Measurements from ENCODE around the gene WTAP. TPM values are rescaled to one million over a fixed set of nuclear protein-coding genes. Genes with fewer than 3 reads are reported as not detected.
A peak's percentile ranks its signal among the peaks of the same experiment; 100 is the strongest.
"Not testable (repeated sequence)": the region's sequence is repeated elsewhere in the genome, so short reads cannot be mapped to it uniquely, and the experiment has no call there.

Gene WTAP
- total RNA-seq, 2 donors from 2014 or later: 46.3 to 157 TPM

GRCh38 chr6:159693894-159694545, 33.3 kb upstream of the WTAP start:
- no peak for TF ChIP-seq CTCF (IDR thresholded peaks at IDR 0.05)
- Histone ChIP-seq H3K4me1 (ENCODE audit: control insufficient read depth in 1 of 2, low read depth in 2 of 2) (peaks cover 18 to 27% of the 10 kb centered on the region in 2 donors), H3K27me3 (replicated peaks; ENCODE audit: insufficient read depth) (no peaks in the 10 kb centered on the region), H3K27ac (peak overlapping the region; percentile 95 to 97), H3K36me3 (no peaks in the 10 kb centered on the region), H3K4me3 (peak overlapping the region; percentile 96), H3K9me3 (no peaks in the 10 kb centered on the region)
- ATAC-seq (ENCODE audit: insufficient number of reproducible peaks, low FRiP score, low read depth) (no peak), DNase-seq (ENCODE audit: low spot score) (no peak)

GRCh38 chr6:159695984-159696383, 31.3 kb upstream of the WTAP start:
- Histone ChIP-seq H3K27me3 (replicated peaks; ENCODE audit: insufficient read depth) (no peaks in the 10 kb centered on the region), H3K4me3 (no peak overlapping the region), H3K4me1 (ENCODE audit: control insufficient read depth in 1 of 2, low read depth in 2 of 2) (peaks cover 14 to 31% of the 10 kb centered on the region in 2 donors), H3K9me3 (no peaks in the 10 kb centered on the region), H3K36me3 (no peaks in the 10 kb centered on the region), H3K27ac (no peak overlapping the region)
- DNase-seq (ENCODE audit: low spot score) (no peak), ATAC-seq (ENCODE audit: insufficient number of reproducible peaks, low FRiP score, low read depth) (no peak)
- TF ChIP-seq CTCF (IDR thresholded peaks at IDR 0.05): no peak

- ATAC-seq (ENCODE audit: insufficient number of reproducible peaks, low FRiP score, low read depth) (no peak), DNase-seq (ENCODE audit: low spot score) (no peak)
- no peak for TF ChIP-seq CTCF (IDR thresholded peaks at IDR 0.05)
- Histone ChIP-seq H3K4me3 (no peak overlapping the region), H3K27ac (peak overlapping the region; percentile 67 to 84), H3K27me3 (replicated peaks; ENCODE audit: insufficient read depth) (no peaks in the 10 kb centered on the region), H3K9me3 (no peaks in the 10 kb centered on the region), H3K36me3 (no peaks in the 10 kb centered on the region), H3K4me1 (ENCODE audit: control insufficient read depth in 1 of 2, low read depth in 2 of 2) (peaks cover 14 to 28% of the 10 kb centered on the region in 2 donors)
Observed at GRCh38 chr6:159700970-159701369, 26.3 kb upstream of the WTAP start.

- no peak for TF ChIP-seq CTCF (IDR thresholded peaks at IDR 0.05)
- Histone ChIP-seq H3K36me3 (no peaks in the 10 kb centered on the region), H3K9me3 (no peaks in the 10 kb centered on the region), H3K27ac (peak overlapping the region; percentile 69 to 84), H3K4me3 (no peak overlapping the region), H3K4me1 (ENCODE audit: control insufficient read depth in 1 of 2, low read depth in 2 of 2) (peaks cover 14 to 28% of the 10 kb centered on the region in 2 donors), H3K27me3 (replicated peaks; ENCODE audit: insufficient read depth) (no peaks in the 10 kb centered on the region)
- DNase-seq (ENCODE audit: low spot score): no peak
- ATAC-seq (ENCODE audit: insufficient number of reproducible peaks, low FRiP score, low read depth): peak; percentile 96
Observed at GRCh38 chr6:159701413-159701999, 25.8 kb upstream of the WTAP start.

- not testable (repeated sequence) for DNase-seq (ENCODE audit: low spot score); H3K9me3 ChIP-seq; H3K27me3 ChIP-seq (replicated peaks; ENCODE audit: insufficient read depth); H3K36me3 ChIP-seq; H3K27ac ChIP-seq; H3K4me3 ChIP-seq; ATAC-seq (ENCODE audit: insufficient number of reproducible peaks, low FRiP score, low read depth)
- peaks cover 2 to 14% of the 10 kb centered on the region in 2 donors for H3K4me1 ChIP-seq (ENCODE audit: control insufficient read depth in 1 of 2, low read depth in 2 of 2)
Observed at GRCh38 chr6:159710603-159711002, 16.7 kb upstream of the WTAP start.

- H3K4me3 ChIP-seq; DNase-seq (ENCODE audit: low spot score); ATAC-seq (ENCODE audit: insufficient number of reproducible peaks, low FRiP score, low read depth): not testable (repeated sequence)
Observed at GRCh38 chr6:159712389-159712788, 14.9 kb upstream of the WTAP start.

More at GRCh38 chr6:159712389-159712788, 14.9 kb upstream of the WTAP start:
- H3K27ac ChIP-seq; H3K27me3 ChIP-seq (replicated peaks; ENCODE audit: insufficient read depth); H3K9me3 ChIP-seq; H3K36me3 ChIP-seq: not testable (repeated sequence)
- H3K4me1 ChIP-seq (ENCODE audit: control insufficient read depth in 1 of 2, low read depth in 2 of 2): peaks cover 10 to 32% of the 10 kb centered on the region in 2 donors

Data from thoracic aorta (tissue), 2 donors.